ENCODE measurements around the gene SPAG5.

DNA sequence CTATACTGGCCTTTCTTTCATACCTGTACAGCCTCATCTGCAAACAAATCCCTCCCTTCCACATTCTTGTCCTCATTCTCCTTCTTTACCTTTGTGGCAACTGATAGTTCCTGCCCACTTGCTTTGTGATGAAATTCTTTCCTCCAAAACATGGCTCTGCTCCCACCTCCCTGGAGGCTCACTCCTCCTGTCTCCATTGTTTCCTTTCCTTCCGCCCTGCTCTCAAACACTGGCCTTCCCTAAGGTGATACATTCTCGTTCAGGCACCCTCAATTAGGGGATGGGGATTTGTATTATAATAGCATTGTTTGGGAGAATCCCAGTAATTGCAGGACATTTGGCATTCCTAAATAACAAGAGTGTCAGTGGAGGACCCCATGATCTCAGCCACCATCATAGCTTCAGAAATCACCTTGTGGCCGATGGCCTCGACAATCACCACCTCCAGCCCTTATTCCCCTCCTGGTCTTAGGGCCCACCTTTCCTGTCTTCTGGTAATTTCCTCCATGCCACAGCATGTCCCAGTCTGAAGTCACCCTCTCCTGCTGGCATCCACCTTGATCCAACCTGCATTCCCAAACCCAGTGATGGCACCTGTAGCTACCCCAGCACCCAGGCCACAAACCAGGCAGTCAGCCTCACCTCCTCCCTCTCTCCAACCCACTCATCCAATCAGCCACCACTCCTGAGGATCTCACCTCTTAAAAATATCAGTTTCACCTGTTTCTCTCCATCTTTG is 54.3 kb downstream of the SPAG5 start:
- TF ChIP-seq, protein P1, sequence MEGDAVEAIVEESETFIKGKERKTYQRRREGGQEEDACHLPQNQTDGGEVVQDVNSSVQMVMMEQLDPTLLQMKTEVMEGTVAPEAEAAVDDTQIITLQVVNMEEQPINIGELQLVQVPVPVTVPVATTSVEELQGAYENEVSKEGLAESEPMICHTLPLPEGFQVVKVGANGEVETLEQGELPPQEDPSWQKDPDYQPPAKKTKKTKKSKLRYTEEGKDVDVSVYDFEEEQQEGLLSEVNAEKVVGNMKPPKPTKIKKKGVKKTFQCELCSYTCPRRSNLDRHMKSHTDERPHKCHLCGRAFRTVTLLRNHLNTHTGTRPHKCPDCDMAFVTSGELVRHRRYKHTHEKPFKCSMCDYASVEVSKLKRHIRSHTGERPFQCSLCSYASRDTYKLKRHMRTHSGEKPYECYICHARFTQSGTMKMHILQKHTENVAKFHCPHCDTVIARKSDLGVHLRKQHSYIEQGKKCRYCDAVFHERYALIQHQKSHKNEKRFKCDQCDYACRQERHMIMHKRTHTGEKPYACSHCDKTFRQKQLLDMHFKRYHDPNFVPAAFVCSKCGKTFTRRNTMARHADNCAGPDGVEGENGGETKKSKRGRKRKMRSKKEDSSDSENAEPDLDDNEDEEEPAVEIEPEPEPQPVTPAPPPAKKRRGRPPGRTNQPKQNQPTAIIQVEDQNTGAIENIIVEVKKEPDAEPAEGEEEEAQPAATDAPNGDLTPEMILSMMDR (conservative IDR thresholded peaks at IDR 0.05; ENCODE audit: low read depth, low read length): no peak
- TF ChIP-seq EZH2 (IDR thresholded peaks at IDR 0.05; ENCODE audit: borderline replicate concordance, low read depth, low read length, poor library complexity, severe bottlenecking): no peak

Measured in A673 (cell line).